ENCODE results near the gene KRT8.
"Not testable (repeated sequence)": the region's sequence is repeated elsewhere in the genome, so short reads cannot be mapped to it uniquely, and the experiment has no call there.

DNA sequence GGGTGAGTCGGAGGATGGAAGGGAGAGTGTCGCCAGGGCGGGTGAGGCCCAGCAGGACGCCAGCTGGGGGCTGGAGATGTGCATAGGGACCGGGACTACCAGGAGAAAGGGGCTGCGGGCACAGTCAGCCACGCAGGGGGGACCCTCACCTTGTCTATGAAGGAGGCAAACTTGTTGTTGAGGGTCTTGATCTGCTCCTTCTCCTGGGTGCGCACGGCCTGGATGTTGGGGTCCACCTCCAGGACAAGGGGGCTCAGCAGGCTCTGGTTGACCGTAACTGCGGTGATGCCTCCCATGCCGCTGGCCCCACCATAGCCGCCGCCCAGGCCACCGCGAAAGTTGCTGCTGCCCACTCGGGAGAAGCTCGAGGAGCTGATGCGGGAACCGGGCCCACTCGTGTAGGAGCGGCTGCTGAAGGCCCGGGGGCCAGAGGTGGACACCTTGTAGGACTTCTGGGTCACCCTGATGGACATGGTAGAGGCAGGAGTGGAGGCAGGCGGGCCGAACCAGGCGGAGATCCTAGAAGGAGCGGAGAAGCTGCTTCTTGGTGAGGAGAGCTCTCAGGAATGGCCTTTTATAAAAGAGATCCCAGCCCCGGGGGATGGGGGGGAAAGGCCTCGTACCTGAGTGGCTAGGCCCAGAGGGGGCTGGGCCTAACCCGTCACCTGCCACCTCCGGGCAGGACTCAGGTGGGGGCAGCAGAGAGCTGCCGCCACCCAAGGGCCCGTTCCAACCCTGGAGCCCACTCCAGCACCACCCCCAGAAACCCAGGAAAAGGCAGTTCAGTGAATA, at the start of gene KRT8:
- TF ChIP-seq, protein P1, sequence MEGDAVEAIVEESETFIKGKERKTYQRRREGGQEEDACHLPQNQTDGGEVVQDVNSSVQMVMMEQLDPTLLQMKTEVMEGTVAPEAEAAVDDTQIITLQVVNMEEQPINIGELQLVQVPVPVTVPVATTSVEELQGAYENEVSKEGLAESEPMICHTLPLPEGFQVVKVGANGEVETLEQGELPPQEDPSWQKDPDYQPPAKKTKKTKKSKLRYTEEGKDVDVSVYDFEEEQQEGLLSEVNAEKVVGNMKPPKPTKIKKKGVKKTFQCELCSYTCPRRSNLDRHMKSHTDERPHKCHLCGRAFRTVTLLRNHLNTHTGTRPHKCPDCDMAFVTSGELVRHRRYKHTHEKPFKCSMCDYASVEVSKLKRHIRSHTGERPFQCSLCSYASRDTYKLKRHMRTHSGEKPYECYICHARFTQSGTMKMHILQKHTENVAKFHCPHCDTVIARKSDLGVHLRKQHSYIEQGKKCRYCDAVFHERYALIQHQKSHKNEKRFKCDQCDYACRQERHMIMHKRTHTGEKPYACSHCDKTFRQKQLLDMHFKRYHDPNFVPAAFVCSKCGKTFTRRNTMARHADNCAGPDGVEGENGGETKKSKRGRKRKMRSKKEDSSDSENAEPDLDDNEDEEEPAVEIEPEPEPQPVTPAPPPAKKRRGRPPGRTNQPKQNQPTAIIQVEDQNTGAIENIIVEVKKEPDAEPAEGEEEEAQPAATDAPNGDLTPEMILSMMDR (conservative IDR thresholded peaks at IDR 0.05) = peak; percentile 93
- not testable (repeated sequence) for TF ChIP-seq ZFX (IDR thresholded peaks at IDR 0.05)
